Trophoblast cell (in vitro differentiated cells and primary cell): ENCODE results near the gene CHRNE.

ENCODE experiments used
- DNase-seq, 2 donors: peaks; one replicate each; pipeline ENCODE4 v3.0.0-alpha.2; 2016
- H2AFZ ChIP-seq: 2 replicates; pipeline ENCODE4 v1.6.1; 2013; ENCODE audit warnings: low read length, moderate library complexity, mild to moderate bottlenecking; ENCODE audit not compliant: insufficient read depth, poor library complexity
- H2AK5ac ChIP-seq: 2 replicates; pipeline ENCODE4 v1.6.1; 2013; ENCODE audit warnings: mild to moderate bottlenecking, low read length
- H2BK120ac ChIP-seq: 2 replicates; pipeline ENCODE4 v1.6.1; 2013; ENCODE audit warnings: low read length, mild to moderate bottlenecking, moderate library complexity; ENCODE audit not compliant: insufficient read depth, poor library complexity
- H2BK12ac ChIP-seq: 2 replicates; pipeline ENCODE4 v1.6.1; 2013; ENCODE audit warnings: mild to moderate bottlenecking, low read length, moderate library complexity
- H2BK5ac ChIP-seq: 2 replicates; pipeline ENCODE4 v1.6.1; 2013; ENCODE audit warnings: low read length, low read depth, moderate library complexity, mild to moderate bottlenecking; ENCODE audit not compliant: poor library complexity
- H3K14ac ChIP-seq: 2 replicates; pipeline ENCODE4 v1.6.1; 2013; ENCODE audit warnings: mild to moderate bottlenecking, low read length
- H3K18ac ChIP-seq: 2 replicates; pipeline ENCODE4 v1.6.1; 2013; ENCODE audit warnings: mild to moderate bottlenecking, low read length
- H3K23ac ChIP-seq: 2 replicates; pipeline ENCODE4 v1.6.1; 2013; ENCODE audit warnings: low read length
- H3K27ac ChIP-seq: 2 replicates; pipeline ENCODE4 v1.5.1; 2013; ENCODE audit warnings: low read depth, mild to moderate bottlenecking, inconsistent platforms, low read length, moderate library complexity
- H3K27me3 ChIP-seq: 2 replicates; pipeline ENCODE4 v1.6.1; 2013; ENCODE audit warnings: inconsistent platforms, mild to moderate bottlenecking, low read length, moderate library complexity; ENCODE audit not compliant: insufficient read depth
- H3K36me3 ChIP-seq, 2 experiments: 1 replicate in 1 of 2; 2 replicates in 1 of 2; pipeline ENCODE4 v1.6.1; 2013; ENCODE audit warnings: low read length in 2 of 2, mild to moderate bottlenecking in 2 of 2, moderate library complexity in 1 of 2; ENCODE audit not compliant: insufficient read depth in 2 of 2, control insufficient read depth in 1 of 2
- H3K4ac ChIP-seq: 2 replicates; pipeline ENCODE4 v1.6.1; 2013; ENCODE audit warnings: low read depth, mild to moderate bottlenecking, low read length, moderate library complexity
- H3K4me1 ChIP-seq, 2 experiments: 1 replicate in 1 of 2; 2 replicates in 1 of 2; pipeline ENCODE4 v1.6.1; 2013; ENCODE audit warnings: low read length in 2 of 2, mild to moderate bottlenecking in 2 of 2, moderate library complexity in 1 of 2; ENCODE audit not compliant: insufficient read depth in 2 of 2, control insufficient read depth in 1 of 2
- H3K4me2 ChIP-seq: 2 replicates; pipeline ENCODE4 v1.6.1; 2013; ENCODE audit warnings: inconsistent platforms, mild to moderate bottlenecking, low read length, moderate library complexity
- H3K4me3 ChIP-seq: 2 replicates; pipeline ENCODE4 v1.5.1; 2013; ENCODE audit warnings: mild to moderate bottlenecking, low read depth, low read length, inconsistent platforms
- H3K79me1 ChIP-seq: one replicate; pipeline ENCODE4 v1.6.1; 2013; ENCODE audit warnings: low read length
- H3K79me2 ChIP-seq: 2 replicates; pipeline ENCODE4 v1.6.1; 2013; ENCODE audit warnings: low read length, mild to moderate bottlenecking; ENCODE audit not compliant: control insufficient read depth, insufficient read depth, poor library complexity
- H3K9ac ChIP-seq: 2 replicates; pipeline ENCODE4 v1.6.1; 2013; ENCODE audit warnings: mild to moderate bottlenecking, low read length
- H3K9me3 ChIP-seq: 2 replicates; pipeline ENCODE4 v1.6.1; 2013; ENCODE audit warnings: low read depth, mild to moderate bottlenecking, control low read depth, inconsistent platforms, low read length; ENCODE audit not compliant: insufficient read depth
- H4K12ac ChIP-seq: 2 replicates; pipeline ENCODE4 v1.6.1; 2013; ENCODE audit warnings: low read depth, mild to moderate bottlenecking, low read length, moderate library complexity
- H4K8ac ChIP-seq: 2 replicates; pipeline ENCODE4 v1.6.1; 2013; ENCODE audit warnings: low read depth, mild to moderate bottlenecking, low read length, moderate library complexity
- H4K91ac ChIP-seq: one replicate; pipeline ENCODE4 v1.6.1; 2013; ENCODE audit warnings: low read depth, mild to moderate bottlenecking, low read length, moderate library complexity
- WGBS: extraction: QIAGEN DNeasy Blood & Tissue Kit; methylation state at CpG from one replicate; pipeline ENCODE4 v1.1.7; 2013; ENCODE audit warnings: missing lambda C conversion rate; ENCODE audit not compliant: insufficient read length, insufficient coverage; ENCODE audit errors: extremely low coverage; 5-methylcytosine and 5-hydroxymethylcytosine counted together

The CHRNE gene

DNA sequence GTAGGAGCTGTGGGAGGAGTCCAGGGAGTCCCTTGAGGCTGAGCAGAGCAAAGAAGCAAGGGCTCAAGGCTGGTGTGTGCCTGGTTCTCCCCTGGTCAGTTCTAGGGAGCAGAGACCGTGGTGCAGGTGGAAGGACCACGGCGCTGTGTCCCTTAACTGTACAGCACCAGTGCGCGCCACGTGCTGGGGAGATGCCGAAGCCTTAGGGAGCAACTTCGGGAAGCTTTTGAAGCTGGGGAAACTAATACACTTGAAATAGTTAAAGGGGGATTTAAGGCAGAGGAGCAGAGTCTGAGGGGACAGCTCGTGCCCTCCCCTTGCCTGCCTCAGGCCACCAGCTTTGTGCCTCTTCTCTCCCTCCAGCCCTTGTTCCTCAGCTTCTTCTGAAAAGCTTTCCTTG is 42.2 kb downstream of the CHRNE start:
- no peak for DNase-seq
- WGBS, result no CpG with 5 or more reads among the region's 9 CpGs
- peak overlapping the region; percentile 32 for H3K14ac ChIP-seq

DNA sequence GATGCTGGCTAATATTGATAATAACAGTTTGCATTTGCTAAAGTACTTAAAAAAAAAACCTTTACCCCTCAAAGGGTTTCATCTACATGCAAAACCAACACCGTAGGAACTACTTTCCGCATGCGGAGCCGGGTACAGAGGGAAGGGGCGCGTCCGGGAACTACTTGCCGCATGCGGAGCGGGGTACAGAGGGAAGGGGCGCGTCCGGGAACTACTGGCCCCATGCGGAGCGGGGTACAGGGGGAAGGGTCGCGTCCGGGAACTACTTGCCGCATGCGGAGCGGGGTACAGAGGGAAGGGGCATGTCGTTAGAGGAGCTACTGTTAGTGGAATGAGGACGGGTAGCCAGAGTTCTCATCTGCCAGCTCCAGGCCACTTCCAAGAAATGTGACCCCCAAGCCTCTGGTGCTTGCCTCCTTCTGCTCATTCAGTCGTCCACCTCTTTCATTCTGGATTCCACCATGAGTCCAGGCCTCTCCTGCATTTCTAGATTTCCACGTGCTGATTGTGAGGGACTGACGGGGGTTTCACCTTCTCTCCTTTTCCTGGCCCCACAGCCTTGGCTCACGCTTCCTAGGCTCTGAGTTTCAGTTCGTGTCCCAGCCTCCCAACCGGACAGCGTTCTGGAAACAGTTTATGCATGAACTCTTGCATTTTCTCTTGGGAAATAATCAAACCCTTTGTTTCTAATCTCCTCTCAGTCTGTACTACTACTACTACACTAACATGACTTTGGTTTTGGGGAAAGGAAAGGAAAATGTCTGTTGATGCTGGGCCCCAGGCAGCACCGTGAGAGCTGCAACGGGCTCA is 42.9 kb downstream of the CHRNE start:
- peak overlapping the region; percentile 49 for H2BK5ac ChIP-seq
- peak overlapping the region; percentile 71 for H3K4ac ChIP-seq
- peaks cover 39% of the 10 kb centered on the region for H3K79me1 ChIP-seq
- H3K27me3 ChIP-seq, result no peaks in the 10 kb centered on the region
- peak overlapping the region; percentile 25 for H2BK120ac ChIP-seq
- H4K8ac ChIP-seq, result peak overlapping the region; percentile 71
- DNase-seq, result no peak
- WGBS, result no CpG with 5 or more reads among the region's 32 CpGs
- H3K18ac ChIP-seq, result peak overlapping the region; percentile 72
- peak overlapping the region; percentile 85 for H2AK5ac ChIP-seq
- H2BK12ac ChIP-seq, result peak overlapping the region; percentile 59
- peaks cover 6 to 22% of the 10 kb centered on the region in 2 experiments for H3K36me3 ChIP-seq
- H4K91ac ChIP-seq, result peak overlapping the region; percentile 63
- H3K4me2 ChIP-seq, result no peak overlapping the region
- no peak overlapping the region for H3K23ac ChIP-seq
- peak overlapping the region; percentile 68 for H3K14ac ChIP-seq
- no peak overlapping the region for H3K4me3 ChIP-seq
- H4K12ac ChIP-seq, result peak overlapping the region; percentile 35
- peaks cover 39 to 42% of the 10 kb centered on the region in 2 experiments for H3K4me1 ChIP-seq
- no peaks in the 10 kb centered on the region for H3K9me3 ChIP-seq
- peak overlapping the region; percentile 30 for H2AFZ ChIP-seq
- peaks cover 22% of the 10 kb centered on the region for H3K79me2 ChIP-seq
- peak overlapping the region; percentile 55 for H3K27ac ChIP-seq
- H3K9ac ChIP-seq, result no peak overlapping the region

More for the DNA sequence above, 42.2 kb downstream of the CHRNE start:
- Histone ChIP-seq H3K27me3 (no peaks in the 10 kb centered on the region), H3K4me1 (peaks cover 39 to 42% of the 10 kb centered on the region in 2 experiments), H4K8ac (peak overlapping the region; percentile 22), H4K91ac (peak overlapping the region; percentile 63), H3K4me3 (no peak overlapping the region), H3K27ac (peak overlapping the region; percentile 23), H3K4me2 (no peak overlapping the region), H2AFZ (peak overlapping the region; percentile 19), H2BK12ac (peak overlapping the region; percentile 47), H2BK5ac (no peak overlapping the region), H2AK5ac (peak overlapping the region; percentile 85), H4K12ac (no peak overlapping the region), H3K4ac (peak overlapping the region; percentile 56), H3K79me2 (peaks cover 22% of the 10 kb centered on the region), H2BK120ac (peak overlapping the region; percentile 41), H3K9me3 (no peaks in the 10 kb centered on the region), H3K79me1 (peaks cover 39% of the 10 kb centered on the region), H3K18ac (peak overlapping the region; percentile 72), H3K9ac (no peak overlapping the region), H3K36me3 (peaks cover 6 to 22% of the 10 kb centered on the region in 2 experiments), H3K23ac (no peak overlapping the region)

DNA sequence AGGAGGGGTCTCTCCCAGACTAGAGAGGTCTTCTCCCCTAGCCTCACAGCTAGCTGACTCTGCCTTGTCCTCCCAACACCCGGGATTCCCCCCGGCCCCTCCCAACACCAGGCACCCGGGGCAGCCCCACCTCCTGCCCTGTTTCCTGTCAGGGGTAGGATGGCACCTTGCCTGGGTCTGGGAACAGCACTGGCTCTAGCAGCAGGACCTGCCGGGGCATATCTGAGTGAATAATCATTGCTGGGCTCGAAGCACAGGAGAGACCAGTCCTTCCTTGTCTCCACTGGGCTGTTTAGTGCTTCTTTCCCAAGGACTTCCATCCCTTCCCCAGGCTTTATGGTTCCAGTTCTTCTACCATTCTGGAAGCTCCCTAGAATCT is 44.0 kb downstream of the CHRNE start:
- peak overlapping the region; percentile 87 for H2BK5ac ChIP-seq
- peaks cover 40 to 53% of the 10 kb centered on the region in 2 experiments for H3K4me1 ChIP-seq
- no peaks in the 10 kb centered on the region for H3K27me3 ChIP-seq
- H3K36me3 ChIP-seq, result peaks cover 6 to 20% of the 10 kb centered on the region in 2 experiments
- H3K9ac ChIP-seq, result no peak overlapping the region
- DNase-seq, result no peak
- peak overlapping the region; percentile 94 for H3K27ac ChIP-seq
- H3K18ac ChIP-seq, result peak overlapping the region; percentile 54
- H3K9me3 ChIP-seq, result no peaks in the 10 kb centered on the region
- H4K8ac ChIP-seq, result peak overlapping the region; percentile 52
- H3K79me1 ChIP-seq, result peaks cover 49% of the 10 kb centered on the region
- peak overlapping the region; percentile 47 for H3K4me2 ChIP-seq
- no peak overlapping the region for H3K4me3 ChIP-seq
- no peak overlapping the region for H2AFZ ChIP-seq
- H3K14ac ChIP-seq, result peak overlapping the region; percentile 58
- peak overlapping the region; percentile 4 for H3K4ac ChIP-seq
- H2BK120ac ChIP-seq, result peak overlapping the region; percentile 74
- peaks cover 22% of the 10 kb centered on the region for H3K79me2 ChIP-seq
- WGBS, result no CpG with 5 or more reads among the region's 5 CpGs
- H2AK5ac ChIP-seq, result no peak overlapping the region
- H4K91ac ChIP-seq, result peak overlapping the region; percentile 89
- no peak overlapping the region for H3K23ac ChIP-seq
- H4K12ac ChIP-seq, result no peak overlapping the region
- H2BK12ac ChIP-seq, result no peak overlapping the region

DNA sequence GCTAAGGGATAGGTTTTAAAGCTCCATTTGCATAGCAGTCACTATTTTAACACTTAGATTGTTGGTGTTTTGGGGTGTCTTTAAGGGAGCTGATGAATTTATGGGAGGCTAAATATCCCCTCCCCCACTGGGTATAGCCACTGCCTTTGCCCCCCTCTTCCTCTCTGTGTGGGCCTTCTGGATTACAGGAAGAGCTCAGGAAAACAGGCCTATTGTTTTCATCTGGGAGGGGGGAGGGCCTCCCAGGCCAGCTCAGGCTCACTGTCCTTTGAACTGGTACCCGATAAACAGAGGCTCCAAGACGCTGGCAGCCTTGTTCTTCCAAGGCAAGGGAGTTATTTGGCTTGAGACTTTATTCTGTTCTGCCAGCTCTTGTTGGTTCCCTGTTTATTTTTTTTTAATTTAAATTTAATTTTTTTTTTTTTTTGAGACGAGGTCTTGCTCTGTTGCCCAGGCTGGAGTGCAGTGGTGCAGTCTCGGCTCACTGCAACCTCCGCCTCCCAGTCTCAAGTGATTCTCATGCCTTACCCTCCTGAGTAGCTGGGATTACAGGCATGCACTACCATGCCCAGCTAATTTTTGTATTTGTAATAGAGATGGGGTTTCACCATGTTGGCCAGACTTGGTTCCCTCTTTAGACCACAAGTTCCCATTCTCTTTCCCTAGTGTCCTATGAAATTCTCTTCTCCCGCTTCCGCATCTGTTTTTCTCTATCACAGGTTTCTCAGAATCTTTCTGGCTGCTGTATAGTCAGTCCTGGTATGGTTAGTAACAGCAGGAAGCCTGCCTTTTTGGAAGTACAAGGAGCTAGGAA is 44.6 kb downstream of the CHRNE start:
- H3K4me3 ChIP-seq, result no peak overlapping the region
- peak overlapping the region; percentile 47 for H3K4me2 ChIP-seq
- H3K18ac ChIP-seq, result peak overlapping the region; percentile 54
- no peak overlapping the region for H3K23ac ChIP-seq
- H4K91ac ChIP-seq, result peak overlapping the region; percentile 91
- peak overlapping the region; percentile 94 for H3K4ac ChIP-seq
- H2BK120ac ChIP-seq, result peak overlapping the region; percentile 74
- peaks cover 55% of the 10 kb centered on the region for H3K79me1 ChIP-seq
- H3K36me3 ChIP-seq, result peaks cover 6 to 20% of the 10 kb centered on the region in 2 experiments
- peak overlapping the region; percentile 58 for H3K14ac ChIP-seq
- no peak overlapping the region for H3K9ac ChIP-seq
- WGBS, result no CpG with 5 or more reads among the region's 7 CpGs
- no peak for DNase-seq
- peak overlapping the region; percentile 95 for H2BK5ac ChIP-seq
- no peaks in the 10 kb centered on the region for H3K9me3 ChIP-seq
- H3K27ac ChIP-seq, result peak overlapping the region; percentile 94
- no peaks in the 10 kb centered on the region for H3K27me3 ChIP-seq
- H2AK5ac ChIP-seq, result peak overlapping the region; percentile 83
- H3K4me1 ChIP-seq, result peaks cover 46 to 59% of the 10 kb centered on the region in 2 experiments
- H4K12ac ChIP-seq, result no peak overlapping the region
- peak overlapping the region; percentile 83 for H2BK12ac ChIP-seq
- H3K79me2 ChIP-seq, result peaks cover 27% of the 10 kb centered on the region
- peak overlapping the region; percentile 52 for H4K8ac ChIP-seq
- H2AFZ ChIP-seq, result no peak overlapping the region
